Middle frontal gyrus (tissue), 1 donor: ENCODE measurements around the gene TARBP1.

Experiments used
- DNase-seq: peaks from one replicate; pipeline ENCODE4 v3.0.0-alpha.2; 2015; ENCODE audit warnings: low spot score; ENCODE audit errors: extremely low spot score

The TARBP1 gene

DNA sequence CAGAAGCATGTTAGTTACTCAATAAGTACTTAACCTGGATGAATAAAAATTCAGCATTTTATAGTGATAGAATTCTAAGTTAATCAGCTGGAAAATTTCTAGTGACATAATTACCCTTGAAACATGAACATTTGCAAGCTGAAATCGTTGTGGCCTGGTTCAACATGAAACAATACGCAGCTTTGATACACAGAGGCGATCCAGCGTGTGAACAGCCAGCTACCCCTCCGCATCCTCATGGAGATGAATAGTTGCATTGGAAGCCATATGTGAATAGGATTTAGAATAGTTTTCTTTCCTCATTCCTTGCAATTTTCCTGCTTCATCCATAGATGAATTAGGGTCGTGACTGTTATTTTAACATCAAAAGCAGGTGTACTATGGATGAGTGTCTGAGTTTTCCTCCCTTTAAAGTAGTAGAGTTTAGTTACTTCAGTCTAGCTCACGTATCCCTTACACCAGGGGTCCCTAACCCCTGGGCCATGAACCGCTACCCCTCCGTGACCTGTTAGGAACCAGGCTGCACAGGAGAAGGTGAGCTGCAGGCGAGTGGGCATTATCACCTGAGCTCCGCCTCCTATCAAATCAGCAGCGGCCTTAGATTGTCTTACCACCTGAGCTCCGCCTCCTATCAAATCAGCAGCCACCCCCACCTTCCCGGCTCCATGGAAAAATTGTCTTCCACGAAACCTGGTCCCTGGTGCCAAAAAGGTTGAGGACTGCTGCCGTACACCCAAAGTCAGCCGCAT, 6.2 kb upstream of the TARBP1 start:
- no peak for DNase-seq

DNA sequence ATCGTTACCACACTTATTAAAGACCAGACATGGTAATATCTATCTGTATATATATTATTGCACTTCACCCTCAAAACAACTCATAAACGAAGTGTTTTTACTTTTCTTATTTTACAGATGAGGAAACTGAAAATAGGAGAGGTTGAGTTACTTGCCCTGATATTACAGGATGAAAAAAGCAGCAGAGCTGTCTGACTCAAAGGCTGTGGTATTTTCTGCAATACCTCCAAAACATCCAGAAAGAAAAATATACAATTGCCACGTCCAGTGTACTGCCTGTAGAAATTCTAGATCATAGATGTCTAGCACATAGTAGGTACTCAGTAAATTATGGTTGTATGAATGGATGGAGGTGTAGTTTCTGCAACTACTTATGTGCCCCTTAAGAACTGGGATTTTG, 5.2 kb upstream of the TARBP1 start:
- DNase-seq, result no peak

DNA sequence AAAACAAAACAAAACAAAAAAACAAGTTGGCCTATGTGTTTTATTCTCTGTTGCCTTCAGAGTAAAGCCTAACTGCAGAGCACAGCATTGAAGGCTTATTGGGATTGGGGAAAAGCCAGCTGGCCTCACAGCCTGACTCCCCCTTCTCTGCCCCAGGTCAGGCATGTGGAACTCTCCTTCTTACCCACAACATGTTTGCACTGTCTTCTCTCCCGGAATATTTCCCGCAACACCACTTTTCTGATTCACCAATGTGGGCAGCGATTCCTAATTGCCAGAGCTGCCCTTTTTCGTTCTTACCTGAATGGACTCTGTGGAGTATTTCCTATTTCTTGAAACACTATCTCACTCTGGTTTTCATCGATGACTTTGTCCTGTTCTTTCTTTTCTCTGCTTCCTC, 2.8 kb upstream of the TARBP1 start:
- DNase-seq, result no peak

DNA sequence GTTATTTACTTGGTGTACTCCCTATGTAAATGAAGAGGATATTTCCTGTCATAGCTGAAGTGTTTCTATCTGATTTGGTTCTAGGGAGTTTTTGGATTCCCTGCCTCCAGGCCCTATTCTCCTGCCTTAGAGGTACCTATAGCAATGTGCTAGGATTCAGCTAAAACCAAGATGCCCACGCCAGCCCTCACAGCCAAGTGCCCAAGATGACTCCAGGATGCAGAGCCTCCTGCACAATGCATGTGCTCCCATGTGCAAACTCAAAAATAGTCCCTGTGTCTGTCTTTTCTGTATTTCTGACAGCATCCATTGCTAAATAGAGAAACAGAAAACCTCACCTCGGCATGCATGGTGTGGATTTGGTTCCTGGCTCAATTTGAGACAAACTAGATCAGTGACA, 887 bp upstream of the TARBP1 start:
- DNase-seq, result no peak

DNA sequence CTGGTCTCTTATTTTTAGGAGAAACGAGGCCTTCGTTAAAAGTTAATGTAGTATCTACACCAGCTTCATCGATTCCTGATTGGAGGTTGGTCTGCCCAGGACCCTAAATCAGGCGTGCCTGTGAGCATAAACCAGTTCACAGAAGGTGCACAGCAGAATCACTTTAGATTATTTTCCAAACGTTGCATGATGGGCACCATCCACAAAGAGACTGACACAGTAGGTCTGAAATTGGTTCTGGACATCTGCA, 256 bp upstream of the TARBP1 start:
- no peak for DNase-seq

DNA sequence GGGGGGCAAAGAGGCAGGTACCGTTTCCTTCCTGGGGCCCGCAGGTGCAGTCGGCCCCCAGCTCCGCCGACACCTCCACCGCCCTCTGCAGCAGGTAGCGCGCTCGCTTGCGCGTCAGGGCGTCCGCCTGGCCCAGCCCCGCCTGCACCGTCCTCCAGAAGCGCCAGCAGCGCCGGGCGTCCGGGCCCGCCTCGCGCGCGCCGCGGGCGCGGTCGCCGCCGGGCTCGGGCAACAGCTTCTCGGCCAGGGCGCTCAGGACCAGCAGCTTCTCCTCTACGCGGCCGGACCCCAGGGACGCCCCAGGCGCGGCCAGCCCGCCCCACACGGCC, 863 bp downstream of the TARBP1 start:
- no peak for DNase-seq

DNA sequence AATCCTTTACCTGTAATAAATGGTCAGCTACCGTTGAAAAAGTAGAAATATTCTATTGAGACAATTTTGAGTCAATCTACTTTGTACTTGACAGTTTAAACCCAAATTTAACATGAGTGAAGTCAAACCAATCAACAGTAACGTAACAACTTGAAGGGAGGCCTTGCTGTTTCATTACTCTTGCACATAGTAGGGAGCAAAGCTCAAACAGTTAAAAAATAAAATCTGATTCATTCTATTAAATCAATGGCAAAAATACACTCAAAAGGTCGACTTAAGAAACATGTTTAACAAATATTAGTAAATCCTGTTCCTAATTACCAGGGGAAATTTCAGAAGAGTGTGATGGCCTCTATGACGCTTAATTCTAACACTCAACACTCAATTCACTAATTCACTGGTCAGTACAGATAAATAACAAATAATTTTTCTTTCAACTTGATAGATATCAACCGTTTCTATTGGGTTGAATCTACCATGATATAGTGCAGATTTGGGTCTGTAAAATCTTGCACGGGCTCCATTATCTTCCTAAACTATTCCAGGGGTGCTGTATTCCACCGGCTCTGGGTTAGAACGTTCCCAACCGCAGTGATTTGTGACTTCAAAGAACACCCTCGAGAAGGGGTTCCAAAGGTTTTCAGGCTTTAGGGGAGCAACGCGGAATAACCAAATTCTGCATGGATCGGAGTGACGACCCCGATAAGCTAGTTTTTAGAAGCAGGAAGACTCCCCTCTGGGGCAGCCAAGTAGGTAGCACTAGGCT, 1.4 kb downstream of the TARBP1 start:
- DNase-seq, result no peak

DNA sequence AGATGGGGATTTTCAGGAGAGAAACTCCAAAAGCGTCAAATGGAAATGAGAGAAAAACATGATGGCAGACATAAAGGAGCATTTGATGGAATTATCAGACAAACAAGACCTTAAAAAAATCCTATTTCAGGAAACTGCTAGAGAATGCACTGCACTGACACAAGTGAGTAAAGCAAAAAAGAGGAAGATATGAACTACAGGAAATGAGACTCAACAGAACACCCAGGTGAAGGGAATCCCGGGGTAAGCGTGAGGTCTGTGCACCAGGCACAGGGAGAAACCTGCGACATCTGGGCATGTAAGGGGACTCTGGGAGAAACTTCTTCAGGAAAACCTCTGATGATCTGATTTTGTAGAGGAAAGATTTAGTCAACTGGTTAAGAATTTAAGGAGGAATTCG, 2.8 kb downstream of the TARBP1 start:
- no peak for DNase-seq

DNA sequence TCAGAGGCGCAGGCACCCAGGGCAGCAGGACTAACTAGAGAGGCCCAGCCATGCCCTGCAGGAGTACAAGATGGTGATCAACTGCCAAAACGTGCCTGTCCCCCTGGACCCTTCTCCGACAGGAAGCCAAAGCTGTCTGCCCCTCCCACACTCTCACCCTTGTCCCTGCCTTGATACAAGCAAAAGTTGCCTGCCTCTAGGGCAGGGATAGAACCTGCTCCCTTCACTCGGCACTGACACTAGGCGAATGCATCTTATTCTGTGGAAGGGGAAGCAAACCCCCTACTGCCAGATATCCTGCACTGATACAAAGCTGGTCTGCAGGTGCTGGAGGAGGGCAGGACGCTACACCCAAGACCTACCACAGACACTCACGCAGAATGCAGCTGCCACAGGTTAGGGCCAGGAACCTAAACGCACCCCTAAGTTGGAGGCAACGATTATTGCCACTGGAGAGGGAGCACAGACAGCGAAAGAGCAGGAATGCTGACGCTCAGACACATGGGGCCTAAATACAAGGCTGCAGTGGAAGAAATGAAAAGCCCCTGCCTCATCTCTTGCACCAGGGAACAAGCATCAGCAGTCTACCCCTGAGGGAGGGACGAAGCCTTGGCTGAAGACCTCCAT, 3.7 kb downstream of the TARBP1 start:
- DNase-seq, result no peak

DNA sequence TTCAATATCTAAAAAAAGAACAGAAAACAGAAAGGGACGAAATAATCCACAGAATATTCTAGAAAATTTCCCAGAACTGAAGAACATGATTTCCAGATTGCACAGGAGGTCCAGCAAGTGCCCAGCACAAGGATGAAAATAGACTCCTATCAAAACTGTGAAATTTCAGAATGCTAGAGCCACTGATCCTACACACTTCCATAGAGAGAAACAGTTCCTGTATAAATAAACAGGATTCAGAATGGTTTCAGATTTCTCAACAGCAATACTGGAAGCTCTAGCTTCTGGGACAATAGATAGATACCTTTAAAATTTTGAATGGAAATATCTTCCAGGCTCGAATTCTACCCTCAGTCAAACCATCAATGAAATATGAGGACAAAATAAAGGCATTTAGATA, 4.6 kb downstream of the TARBP1 start:
- DNase-seq, result no peak

DNA sequence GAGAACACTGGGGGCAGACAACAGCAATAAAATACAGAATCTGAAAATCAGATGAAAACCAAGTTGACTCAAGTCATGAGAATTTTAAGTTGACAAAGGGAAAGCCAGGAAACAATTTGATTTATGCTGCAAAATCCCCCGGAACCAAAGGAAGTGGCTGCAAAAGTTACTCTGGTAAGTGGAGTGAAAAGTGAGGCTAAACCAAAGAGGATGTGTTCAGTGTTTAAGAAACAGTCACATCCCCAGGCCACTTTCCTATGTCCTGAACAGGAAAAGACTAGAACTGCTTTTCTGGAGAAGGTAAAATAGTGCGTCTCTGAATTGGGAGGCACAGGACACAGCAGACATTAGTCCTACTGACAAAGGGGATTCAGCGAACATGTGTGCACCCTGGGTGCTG, 5.9 kb downstream of the TARBP1 start:
- DNase-seq, result no peak

DNA sequence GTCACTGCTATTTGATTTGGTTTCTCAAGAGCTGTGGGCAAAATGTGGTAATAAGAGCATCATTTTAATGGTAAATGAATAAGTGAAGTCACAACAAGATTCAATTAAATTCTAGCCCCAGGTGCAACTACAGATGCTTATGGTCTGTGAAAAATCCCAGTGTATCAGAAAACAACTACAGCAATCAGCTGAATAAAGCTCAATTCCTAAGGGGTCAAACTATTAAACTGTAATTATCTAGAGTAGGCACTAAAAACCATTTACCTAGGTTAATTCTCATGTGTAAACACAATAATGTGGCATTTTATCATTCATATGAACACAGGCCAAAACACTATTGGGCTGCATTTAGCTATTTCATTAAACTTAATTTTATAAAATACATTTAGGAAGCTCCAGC, 9.6 kb downstream of the TARBP1 start:
- no peak for DNase-seq

DNA sequence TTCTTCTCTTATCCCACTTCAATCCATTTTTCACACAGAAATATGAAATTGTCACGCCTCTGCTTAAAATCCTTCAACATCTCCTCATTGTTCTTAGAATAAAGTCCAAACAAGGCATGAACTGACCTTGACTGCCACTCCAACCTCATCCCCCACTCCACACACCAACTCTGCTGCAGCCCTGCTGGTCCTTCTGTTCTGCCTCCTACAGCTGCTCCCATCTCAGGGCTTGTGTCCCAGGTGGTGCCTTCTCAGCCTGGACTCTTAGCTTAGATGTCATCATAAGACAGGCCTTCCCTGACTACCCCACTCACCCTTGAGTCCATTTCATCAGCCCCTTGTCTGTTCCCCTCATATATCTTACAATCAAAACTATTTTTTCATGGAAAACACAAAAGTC, 10.4 kb downstream of the TARBP1 start:
- no peak for DNase-seq

DNA sequence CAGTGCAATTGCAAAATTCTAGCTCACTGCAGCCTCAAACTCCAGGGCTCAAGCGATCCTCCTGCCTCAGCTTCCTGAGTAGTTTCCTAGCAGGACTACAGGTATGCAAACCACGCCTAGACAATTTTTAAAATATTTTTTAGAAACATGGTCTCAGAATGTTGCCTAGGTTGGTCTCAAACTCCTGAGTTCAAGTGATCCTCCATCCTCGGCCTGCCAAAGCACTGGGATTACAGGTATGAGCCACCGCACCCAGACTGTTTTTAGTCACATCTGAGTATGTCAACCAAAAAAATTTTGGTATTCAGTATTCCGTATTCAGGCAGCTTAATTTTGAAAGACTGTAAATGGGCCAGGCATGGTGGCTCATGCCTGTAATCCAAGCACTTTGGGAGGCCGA, 11.2 kb downstream of the TARBP1 start:
- DNase-seq, result no peak

DNA sequence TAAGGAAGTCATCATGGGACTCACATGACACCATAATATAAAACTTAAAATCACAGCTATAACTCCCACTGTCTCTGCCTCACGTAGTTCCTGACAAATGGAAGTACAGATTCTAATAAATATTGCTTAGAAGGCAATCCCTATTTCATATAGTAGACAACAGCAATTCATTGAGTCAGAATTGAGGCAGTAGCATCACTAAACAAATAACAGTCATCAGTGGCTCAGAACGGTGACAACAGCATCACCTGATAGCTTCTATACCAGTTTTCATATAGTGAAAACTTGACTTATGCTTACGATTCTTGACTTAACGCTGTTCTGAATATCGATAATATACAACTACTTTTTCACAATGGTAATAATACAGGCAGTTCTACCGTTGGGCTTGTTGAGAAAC, 12.0 kb downstream of the TARBP1 start:
- no peak for DNase-seq

DNA sequence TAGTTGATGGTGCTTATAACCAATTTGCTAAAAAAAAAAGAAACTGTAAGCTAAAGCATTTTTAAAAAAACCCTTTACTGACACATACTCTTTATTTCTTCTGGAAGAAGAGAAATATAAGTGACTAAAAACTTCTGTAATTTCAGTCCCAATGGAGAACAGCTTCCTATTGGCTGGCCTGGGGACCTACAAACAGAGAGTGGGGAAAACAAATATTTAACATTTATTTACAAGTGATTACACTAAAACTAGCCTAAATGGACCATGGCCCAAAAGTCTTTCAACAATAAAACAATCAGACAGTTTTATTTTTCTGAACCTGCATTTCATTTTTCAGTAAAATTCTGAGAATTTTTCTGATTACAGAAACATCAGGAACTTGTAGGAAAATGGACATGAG, 15.2 kb downstream of the TARBP1 start:
- DNase-seq, result no peak

DNA sequence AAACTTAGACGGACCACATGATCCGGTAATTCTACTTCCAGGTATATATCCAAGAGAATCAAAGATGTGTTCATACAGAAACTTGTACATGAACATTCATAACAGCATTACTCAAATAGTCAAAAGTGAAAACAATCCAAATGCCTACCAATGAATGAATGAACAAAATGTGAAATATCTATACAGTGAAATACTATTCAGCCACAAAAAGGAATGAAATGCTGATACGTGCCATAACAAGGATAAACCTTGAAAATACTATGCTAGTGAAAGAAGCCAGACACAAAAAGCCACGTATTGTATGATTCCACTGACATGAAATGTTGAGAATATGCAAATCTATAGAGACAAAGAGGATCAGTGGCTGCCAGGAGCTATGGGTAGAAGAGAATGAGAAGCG, 18.3 kb downstream of the TARBP1 start:
- DNase-seq, result no peak

DNA sequence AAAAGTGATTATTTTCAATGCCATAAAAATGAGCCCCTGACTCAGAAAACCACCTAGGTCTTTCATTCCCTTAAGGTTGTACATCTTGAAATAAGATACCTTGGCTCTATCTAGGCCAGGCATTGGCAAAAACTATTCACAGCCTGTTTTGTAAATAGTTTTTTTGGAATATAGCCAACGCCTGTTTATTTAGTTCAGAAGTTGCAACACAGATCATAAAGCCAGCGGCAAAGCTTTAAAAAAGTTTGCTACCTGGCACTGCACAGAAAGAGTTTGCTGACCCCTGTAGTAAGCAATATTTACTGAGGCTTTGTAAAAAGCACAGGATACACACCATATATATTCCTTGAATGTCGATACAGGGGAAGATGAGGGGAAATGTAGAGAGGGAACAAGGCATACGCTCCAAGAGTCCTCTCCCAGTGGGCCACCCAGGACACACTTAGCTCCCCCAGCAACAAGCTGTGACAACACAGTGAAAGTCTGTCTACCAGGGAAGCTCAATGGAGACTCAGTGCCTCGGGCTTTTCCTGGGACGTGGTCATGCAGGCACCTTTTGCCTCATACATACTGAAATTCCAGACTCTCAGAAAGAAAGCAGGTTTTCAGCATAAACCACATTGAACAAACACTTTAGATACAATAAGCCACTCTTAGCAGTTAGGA, 20.5 kb downstream of the TARBP1 start:
- DNase-seq, result no peak

DNA sequence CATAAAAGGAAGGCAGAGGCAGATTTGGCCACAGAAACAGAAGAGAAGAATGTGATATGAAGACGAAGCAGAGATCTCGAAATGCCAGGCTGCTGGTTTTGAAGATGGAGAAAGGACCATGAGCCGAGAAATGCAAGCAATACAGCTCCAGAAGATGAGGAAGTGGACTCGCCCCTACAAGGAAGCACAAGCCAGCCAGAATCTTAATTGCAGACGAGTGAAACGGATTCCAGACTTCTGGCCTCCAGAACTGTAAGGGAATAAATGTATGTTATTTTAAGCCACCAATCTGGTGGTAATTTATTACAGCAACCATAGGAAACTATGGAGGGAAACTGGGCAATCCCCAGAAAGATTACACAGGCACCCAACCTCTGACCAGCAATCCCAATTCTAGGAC, 24.1 kb downstream of the TARBP1 start:
- no peak for DNase-seq

DNA sequence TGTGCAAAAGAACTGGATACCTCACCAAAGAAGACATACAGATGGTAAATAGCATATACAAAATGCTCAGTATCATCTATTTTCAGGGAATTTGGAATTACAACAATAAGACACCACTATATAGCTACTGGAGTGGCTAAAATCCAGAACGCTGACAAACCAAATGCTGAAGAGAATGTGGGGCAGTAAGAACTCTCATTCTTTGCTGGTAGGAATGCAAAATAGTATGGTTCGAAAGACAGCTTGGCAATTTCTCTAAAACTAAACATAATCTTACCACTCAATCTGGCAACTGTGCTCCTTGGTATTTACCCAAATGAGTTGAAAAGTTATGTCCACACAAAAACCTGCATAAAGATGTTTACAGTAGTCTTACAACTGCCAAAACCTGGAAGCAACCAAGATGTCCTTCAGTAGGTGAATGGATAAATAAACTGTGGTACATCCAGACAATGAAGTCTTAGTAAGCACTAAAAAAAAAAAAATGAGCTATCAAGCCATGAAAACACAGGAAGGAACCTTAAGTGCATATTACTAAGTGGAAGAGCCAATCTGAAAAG, 26.5 kb downstream of the TARBP1 start:
- no peak for DNase-seq

DNA sequence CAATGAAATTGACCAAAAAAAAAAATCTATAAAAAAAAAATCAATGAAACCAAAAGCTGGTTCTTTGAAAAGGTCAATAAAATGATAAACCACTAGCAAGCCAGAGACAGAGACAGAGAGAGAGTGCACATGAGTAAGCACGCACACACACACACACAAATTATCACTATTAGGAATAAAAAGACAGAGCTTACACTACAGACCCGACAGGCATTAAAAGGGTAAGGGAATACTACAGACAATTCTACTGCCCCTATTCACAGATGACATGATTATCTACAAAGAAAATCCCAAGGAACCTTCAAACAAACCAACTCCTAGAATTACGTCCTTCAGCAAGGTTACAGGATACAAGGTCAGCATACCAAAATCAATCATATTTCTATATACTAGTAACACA, 38.6 kb downstream of the TARBP1 start:
- no peak for DNase-seq

DNA sequence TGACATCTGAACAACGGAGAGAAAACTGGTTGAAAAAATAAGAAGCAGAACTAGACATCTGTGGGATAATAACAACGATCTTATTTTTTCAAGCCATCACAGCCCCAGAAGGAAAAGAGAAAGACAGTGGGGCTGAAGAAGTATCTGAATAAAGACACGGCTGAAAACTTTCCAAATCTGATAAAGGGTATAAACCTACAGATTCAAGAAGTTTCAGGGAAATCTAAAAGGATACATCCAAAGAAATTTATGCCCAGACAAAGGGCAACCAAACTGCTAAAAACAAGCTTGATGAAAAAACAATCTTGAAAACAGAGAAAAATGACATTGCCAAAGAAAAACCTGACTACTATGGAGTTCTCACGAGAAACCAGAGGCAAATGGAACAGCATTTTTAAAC, 40.4 kb downstream of the TARBP1 start:
- no peak for DNase-seq
